Activated naive CD4-positive, alpha-beta T cell treated with anti-CD3 and anti-CD28 coated beads, Interleukin-2, amount 50 U/mL, for 72 hours (primary cell): ENCODE data around the gene MAEL. TPM values are rescaled to one million over a fixed set of nuclear protein-coding genes. Genes with fewer than 3 reads are reported as not detected.
"Not testable (repeated sequence)": the region's sequence is repeated elsewhere in the genome, so short reads cannot be mapped to it uniquely, and the experiment has no call there.

Experiments
- ATAC-seq, 2 donors: fragments of 150-1000 bp; cut with Tn5 transposase; 2 replicates each; pipeline ENCODE4 v1.10.0; 2021; ENCODE audit warnings: mild to moderate bottlenecking in 2 of 2, moderate library complexity in 2 of 2
- DNase-seq, 2 donors: peaks; one replicate each; pipeline ENCODE4 v3.0.0; 2021 to 2022; ENCODE audit warnings: low spot score in 2 of 2
- H3K27ac Mint-ChIP-seq, 2 donors: one replicate each; pipeline ENCODE4 v1.8.0; 2022; ENCODE audit warnings: mild to moderate bottlenecking in 2 of 2, mixed read lengths in 2 of 2
- H3K36me3 Mint-ChIP-seq, 2 donors: one replicate each; pipeline ENCODE4 v1.8.0; 2022; ENCODE audit warnings: mixed read lengths in 2 of 2
- H3K9me3 Mint-ChIP-seq, 2 donors: one replicate each; pipeline ENCODE4 v1.8.0; 2022; ENCODE audit warnings: mixed read lengths in 2 of 2
- total RNA-seq, 2 donors: library from RNA; stranded (reverse); gene quantifications; one replicate each; pipeline ENCODE4 v1.2.3, GENCODE V29; 2022

MAEL gene
- total RNA-seq, 2 donors from 2014 or later: not detected

DNA sequence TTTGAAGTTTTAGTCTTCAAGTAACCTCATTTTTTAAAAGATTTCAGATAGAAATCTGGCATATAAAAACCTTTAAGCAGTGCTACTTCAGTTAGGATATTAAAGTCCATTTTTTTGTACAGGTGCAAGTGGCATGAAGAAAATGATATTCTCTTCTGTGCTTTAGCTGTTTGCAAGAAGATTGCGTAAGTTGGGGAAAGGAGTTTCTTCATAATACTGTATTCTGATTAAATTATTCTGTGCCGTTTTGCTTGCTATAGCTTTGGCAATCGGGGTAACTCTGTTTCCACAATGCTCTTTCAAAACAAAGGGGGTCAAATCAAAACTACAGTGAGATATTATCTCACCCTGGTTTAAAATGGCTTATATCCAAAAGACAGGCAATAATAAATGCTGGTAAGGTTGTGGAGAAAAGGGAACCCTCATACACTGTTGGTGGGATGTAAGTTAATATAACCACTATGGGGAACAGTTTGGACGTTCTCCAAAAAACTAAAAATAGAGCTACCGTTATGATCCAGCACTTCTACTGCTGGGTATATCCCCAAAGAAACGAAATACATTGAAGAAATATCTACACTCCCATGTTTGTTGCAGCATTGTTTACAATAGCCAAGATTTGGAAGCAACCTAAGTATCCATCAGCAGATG is 27.1 kb downstream of the MAEL start:
- DNase-seq: no peak
- Mint-ChIP-seq H3K36me3 (no peaks in the 10 kb centered on the region), H3K9me3 (no peaks in the 10 kb centered on the region), H3K27ac (no peak overlapping the region)
- ATAC-seq: no peak

DNA sequence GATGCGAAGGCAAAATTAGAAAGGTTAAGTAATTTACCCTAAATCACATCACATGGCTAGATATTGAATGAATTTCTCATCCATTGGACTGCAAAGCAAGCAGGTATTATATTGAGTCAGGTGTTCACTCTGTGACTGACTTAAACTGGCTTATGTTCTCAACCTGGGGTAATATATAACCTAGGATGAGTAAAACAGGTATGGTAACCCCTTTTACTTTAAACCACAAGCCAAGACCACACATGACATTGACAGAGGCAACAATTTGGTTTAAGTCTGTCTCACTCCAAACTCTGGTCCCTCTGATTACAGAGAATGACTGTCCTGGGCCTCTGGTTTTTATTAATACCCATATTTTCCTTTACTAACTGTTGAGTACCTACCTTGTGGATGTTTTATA is 33.3 kb downstream of the MAEL start:
- no peaks in the 10 kb centered on the region for H3K36me3 Mint-ChIP-seq
- H3K27ac Mint-ChIP-seq: no peak overlapping the region
- DNase-seq: no peak
- ATAC-seq: peak in 1 of 2 donors; percentile 63
- peaks cover 0 to 3% of the 10 kb centered on the region in 2 donors for H3K9me3 Mint-ChIP-seq

DNA sequence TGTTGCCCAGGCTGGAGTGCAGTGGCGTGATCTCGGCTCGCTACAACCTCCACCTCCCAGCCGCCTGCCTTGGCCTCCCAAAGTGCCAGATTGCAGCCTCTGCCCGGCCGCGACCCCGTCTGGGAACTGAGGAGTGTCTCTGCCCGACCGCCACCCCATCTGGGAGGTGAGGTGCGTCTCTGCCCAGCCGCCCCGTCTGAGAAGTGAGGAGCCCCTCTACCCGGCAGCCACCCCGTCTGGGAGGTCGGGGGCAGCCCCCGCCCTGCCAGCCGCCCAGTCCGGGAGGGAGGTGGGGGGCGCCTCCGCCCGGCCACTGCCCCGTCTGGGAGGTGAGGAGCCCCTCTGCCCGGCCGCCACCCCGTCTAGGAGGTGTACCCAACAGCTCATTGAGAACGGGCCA is 40.5 kb downstream of the MAEL start:
- H3K36me3 Mint-ChIP-seq: not testable (repeated sequence)

DNA sequence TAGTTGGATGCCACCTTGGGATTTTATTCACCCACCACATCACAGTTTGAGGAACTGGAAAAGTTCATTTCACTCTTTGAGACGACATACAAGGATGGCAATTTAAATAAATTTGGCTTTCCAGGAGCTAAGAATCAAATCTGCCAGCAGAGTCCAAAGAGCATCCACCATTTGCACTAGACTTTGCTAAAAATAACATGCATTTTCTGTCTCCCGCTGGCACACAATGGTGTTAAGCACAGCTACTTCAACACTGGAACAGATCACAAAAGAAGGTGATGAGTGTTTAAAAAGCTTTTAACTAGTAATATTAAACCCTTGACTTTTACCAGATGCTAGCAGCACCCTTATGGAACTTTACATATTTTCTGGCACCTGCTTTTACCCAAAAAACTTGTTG is 44.6 kb downstream of the MAEL start:
- H3K36me3 Mint-ChIP-seq: no peaks in the 10 kb centered on the region
- no peaks in the 10 kb centered on the region for H3K9me3 Mint-ChIP-seq
- H3K27ac Mint-ChIP-seq: no peak overlapping the region
- DNase-seq (no peak), ATAC-seq (no peak)

More for the DNA sequence above, 40.5 kb downstream of the MAEL start:
- not testable (repeated sequence) for H3K9me3 Mint-ChIP-seq, ATAC-seq, H3K27ac Mint-ChIP-seq, DNase-seq

DNA sequence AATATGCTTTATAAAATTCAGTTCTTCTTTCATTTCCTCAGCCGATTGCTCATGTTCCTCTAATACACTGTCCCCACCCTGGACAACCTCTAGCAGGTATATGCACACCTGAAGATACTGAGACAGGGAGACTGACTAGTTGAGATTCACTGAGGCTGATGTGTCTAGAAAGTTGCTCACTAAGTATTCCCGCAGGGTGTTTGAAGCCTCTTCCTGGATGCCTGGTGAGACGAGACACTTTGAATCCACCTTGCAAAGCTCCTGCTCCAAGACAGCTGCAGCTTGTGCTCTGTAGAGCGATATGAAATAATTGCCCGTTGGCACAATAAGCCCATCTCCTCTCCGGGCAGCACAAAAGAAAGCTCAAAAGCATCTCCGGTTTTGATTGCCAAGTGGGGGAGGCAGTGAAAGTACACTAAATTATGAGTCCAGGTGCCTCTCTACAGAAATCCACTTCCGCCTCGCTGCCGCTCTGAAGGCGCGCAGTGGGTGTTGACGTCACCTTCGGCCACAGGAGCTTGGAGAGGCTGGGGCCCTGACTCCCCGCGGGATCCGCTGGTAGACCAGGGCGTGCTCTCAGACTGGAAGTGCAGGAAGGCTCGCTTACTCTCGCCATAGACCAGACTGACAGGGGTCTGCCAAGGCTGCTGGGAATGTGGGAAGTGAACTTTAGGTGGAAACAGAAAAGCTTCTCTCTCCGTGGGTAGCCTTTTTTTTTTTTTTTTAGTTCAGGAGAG is 54.8 kb downstream of the MAEL start:
- peak overlapping the region; percentile 73 to 86 for H3K27ac Mint-ChIP-seq
- peak; percentile 99 to 100 for ATAC-seq
- H3K36me3 Mint-ChIP-seq: no peaks in the 10 kb centered on the region
- peak; percentile 72 to 81 for DNase-seq
- H3K9me3 Mint-ChIP-seq: no peaks in the 10 kb centered on the region

DNA sequence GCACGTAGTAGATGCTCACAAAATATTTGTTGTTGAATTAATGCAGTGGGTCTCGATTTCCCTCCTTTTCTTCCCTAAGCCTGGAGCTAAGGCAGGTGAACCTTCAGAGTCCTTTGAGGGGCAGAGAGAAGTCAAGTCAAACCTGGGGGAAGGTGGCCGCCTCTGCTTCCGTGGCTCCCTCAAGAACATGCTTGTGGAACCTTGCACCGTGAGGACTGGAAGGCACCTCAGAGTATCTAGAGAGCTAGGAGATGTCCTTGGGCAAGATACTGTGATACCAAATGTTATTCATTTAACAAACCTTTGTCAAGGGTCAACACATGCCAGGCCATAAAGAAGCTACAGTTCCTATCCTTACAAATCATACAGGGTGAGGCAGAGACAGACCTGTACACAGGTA is 62.8 kb downstream of the MAEL start:
- Mint-ChIP-seq H3K9me3 (no peaks in the 10 kb centered on the region), H3K27ac (no peak overlapping the region), H3K36me3 (no peaks in the 10 kb centered on the region)
- no peak for ATAC-seq
- DNase-seq: no peak

DNA sequence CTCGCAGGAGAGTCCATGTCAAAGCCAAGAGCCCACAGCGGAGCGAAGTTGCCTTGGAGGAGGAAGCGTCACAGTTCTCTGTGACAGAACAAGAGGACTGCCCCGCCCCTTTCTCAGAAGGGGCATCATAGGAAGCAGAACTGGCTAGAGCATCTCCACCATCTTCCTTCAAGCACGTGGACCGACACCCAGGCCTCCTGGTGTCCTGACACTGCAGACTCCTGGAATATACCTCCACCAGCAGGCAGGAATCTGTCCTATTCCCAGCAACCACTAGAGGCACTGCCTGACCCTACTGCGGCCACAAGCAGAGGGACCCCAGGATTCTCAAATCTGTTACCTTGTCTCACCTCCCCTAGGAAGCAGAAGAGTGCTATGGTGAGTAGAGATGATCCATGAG is 63.3 kb downstream of the MAEL start:
- no peaks in the 10 kb centered on the region for H3K9me3 Mint-ChIP-seq
- ATAC-seq (no peak), DNase-seq (no peak)
- H3K36me3 Mint-ChIP-seq: no peaks in the 10 kb centered on the region
- H3K27ac Mint-ChIP-seq: no peak overlapping the region

DNA sequence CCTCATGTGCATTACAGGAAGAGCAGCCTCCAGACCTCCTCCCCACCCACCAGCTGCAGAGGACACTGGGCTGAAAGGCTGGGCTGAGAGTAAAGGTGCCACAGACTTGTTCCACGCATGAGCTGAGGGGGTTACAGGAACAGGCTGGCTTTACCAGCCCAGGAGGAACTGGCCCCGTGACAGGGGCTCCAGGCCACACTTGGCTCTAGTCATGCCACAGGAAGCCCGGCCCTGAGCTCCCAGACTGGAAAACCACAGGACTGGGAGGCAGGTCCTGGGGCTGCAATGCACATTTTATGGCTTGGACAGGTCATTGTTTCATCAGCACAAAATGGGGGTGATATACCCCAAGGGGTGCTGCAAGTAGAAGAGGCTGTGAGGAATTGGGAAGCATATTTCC is 65.5 kb downstream of the MAEL start:
- H3K36me3 Mint-ChIP-seq: no peaks in the 10 kb centered on the region
- no peak overlapping the region for H3K27ac Mint-ChIP-seq
- ATAC-seq: no peak
- DNase-seq: no peak
- no peaks in the 10 kb centered on the region for H3K9me3 Mint-ChIP-seq

DNA sequence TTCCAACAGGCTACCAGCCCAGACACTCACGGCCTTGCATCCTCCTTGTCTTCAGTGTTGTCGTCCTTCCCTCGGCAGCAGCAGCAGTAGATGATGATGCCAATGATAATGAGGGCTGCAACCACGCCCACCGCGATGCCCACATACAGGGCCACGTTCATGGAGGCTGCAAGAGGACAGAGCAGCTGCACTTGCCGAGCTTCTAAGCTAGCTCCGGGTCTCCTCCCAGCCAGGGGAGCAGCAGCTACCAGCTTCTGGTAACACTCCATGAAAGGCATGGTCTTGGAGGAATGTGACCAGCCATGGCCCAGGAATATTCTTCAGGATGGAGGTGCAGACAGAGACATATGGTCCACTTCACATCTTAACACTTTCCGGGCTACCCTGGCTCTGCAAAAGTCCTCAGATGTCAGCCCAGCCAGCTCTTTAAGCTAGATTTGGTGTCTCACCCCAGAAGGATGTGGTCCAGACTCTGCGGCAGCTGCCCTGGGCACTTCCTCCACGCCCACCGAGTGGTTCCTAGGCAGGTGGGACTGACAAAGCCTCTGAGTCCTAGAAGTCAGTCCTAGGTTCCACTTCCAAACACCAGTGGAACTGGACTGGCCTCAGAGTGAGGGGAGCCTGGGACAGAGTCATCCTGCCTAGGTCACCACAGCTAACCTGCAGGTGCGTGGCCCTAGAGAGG is 66.0 kb downstream of the MAEL start:
- H3K36me3 Mint-ChIP-seq: no peaks in the 10 kb centered on the region
- ATAC-seq (no peak), DNase-seq (no peak)
- no peaks in the 10 kb centered on the region for H3K9me3 Mint-ChIP-seq
- H3K27ac Mint-ChIP-seq: no peak overlapping the region

DNA sequence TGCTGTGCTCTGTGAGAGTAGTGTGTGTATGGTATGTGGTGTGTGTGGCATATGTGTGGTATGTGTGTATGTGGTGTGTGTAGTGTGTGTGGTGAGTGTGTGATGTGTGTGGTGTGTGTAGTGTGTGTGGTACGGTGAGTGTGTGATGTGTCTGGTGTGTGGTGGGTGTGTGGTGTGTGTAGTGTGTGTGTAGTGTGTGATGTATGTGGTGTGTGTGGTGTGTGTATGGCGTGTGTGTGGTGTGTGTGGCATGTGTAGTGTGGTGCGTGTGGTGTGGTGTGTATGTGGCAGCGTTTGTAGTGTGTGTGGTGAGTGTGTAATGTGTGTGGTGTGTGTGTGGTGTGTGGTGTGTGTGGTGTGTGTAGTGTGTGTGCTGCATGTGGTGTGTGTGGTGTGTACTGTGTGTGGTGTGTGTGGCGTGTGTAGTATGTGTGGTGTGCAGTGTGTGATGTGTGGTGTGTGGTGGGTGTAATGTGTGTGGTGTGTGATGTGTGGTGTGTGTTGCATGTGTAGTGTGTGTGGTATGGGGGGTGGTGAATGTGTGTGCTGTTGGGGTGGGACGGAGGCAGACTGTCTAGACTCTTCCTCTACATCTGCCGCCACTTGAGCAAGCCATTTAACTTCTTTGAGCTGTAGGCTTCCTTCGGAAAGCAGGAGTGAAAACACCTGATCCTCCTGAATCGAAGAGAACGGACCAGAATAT is 67.6 kb downstream of the MAEL start:
- DNase-seq (no peak), ATAC-seq (peak in 1 of 2 donors; percentile 40)
- Mint-ChIP-seq H3K27ac (no peak overlapping the region), H3K36me3 (no peaks in the 10 kb centered on the region), H3K9me3 (no peaks in the 10 kb centered on the region)

DNA sequence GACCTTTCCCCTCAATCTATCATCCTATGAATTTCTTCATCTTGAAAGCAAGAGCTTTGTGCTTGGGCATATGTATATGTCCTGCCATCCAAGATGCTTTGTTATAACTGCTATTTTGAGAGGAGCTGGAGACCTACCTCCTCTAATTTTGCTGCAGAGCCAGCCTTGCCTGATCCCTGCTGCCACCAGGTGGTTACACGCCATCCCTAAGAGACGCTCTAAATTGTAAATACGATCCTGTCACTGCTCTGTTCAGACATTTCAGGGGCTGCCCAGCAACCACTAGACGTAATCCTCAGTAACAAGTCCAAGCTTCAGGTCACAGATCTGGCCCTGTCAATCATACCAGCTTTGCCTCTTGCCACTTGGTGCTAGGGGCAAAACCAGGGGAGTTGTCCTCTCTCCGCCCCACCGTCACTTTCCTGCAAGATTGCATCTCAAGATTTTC is 68.2 kb downstream of the MAEL start:
- Mint-ChIP-seq H3K27ac (no peak overlapping the region), H3K36me3 (no peaks in the 10 kb centered on the region), H3K9me3 (no peaks in the 10 kb centered on the region)
- peak in 1 of 2 donors; percentile 30 for DNase-seq
- ATAC-seq: peak; percentile 43 to 78

DNA sequence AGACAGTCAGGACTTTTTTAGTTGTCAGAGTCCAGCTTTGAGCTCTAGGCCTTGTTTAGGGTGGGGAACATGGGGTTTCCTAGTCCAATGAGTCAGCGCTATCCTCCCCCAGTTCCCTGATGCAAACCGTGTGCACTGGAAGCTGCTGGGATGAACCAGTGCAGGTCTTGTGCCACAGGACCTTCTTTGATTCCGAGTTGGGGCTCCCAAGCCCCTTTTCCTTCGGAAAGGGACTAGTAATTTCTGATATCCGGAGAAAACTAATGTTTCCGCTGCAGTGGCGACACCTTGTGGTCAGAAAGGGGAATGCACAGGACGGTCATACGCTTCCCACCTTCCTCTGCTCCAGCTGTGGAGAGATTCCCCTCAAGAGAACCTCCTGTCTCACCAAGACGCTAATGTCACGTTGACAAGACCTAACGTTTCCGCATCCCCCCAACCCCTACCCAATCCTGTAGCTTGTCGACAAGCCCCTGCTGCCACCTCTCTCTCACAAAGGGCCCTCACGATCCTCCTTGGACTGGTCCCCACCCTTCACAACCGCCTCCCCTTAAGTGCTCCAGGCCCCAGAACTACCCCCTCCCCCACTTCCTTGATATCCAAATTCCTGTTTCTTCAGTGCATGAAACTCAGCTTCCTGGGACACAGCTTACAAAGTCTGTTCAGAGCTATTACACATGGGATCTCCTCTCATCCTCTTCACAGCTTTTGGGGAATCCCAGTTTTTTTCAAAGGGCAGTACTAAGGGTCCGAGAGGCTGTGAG is 70.1 kb downstream of the MAEL start:
- ATAC-seq (peak; percentile 61 to 71), DNase-seq (peak; percentile 75 to 79)
- Mint-ChIP-seq H3K36me3 (no peaks in the 10 kb centered on the region), H3K9me3 (no peaks in the 10 kb centered on the region), H3K27ac (peak overlapping the region; percentile 44 to 83)

DNA sequence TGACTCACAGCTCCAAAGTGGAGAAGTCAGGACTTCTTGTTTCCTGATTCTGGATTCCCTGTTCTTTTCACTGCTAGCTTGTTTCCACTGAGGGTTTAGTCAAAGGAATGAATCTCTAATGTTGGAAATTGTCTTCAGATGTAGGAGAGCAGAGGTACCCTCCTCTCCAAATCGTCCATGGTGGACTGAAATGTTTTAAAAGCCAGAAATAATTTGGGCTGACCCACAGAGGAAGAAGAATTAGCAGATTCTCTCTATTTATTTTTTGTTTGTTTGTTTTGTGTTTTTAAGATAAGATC is 70.7 kb downstream of the MAEL start:
- no peaks in the 10 kb centered on the region for H3K9me3 Mint-ChIP-seq
- ATAC-seq (no peak), DNase-seq (no peak)
- H3K27ac Mint-ChIP-seq: peak overlapping the region in 1 of 2 donors; percentile 83
- H3K36me3 Mint-ChIP-seq: no peaks in the 10 kb centered on the region

DNA sequence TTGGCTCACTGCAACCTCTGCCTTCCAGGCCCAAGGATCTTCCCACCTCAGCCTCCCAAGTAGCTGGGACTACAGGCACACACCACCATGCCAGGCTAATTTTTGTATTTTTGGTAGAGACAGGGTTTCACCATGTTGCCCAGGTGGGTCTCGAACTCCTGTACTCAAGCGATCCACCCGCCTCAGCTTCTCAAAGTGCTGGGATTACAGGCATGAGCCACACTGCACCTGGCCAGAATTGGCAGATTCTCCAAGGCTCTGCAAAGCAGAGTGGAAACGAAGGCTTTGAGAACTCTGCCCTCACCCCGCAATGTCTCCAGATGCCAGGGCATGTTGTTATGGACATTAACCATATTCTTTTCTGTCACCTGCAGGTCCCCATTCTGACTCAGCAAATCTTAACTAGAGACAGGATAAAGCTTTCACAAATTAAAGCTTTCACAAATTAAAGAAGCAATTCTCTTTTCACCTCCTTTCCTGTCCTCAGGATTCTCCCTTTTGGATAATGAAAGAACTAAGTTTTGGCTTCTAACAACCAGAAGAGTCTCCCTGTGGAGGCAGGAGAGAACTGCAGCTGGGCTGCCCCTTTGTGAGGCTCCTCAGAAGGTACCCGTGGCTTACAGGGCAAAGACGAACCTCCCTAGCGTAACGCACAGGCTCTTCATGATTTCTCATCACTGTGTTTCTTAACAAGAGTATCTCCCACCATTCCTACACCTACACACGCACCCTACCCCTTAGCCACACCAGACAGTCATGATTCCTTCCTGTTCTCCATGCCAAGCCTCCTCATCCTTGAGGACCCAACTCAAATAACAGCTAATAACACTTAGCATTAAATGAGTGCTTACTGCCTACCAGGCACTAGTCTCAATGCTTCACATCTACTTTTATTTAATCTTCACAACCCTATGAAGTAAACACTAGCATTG is 71.3 kb downstream of the MAEL start:
- Mint-ChIP-seq H3K27ac (peak overlapping the region; percentile 7 to 50), H3K36me3 (no peaks in the 10 kb centered on the region), H3K9me3 (no peaks in the 10 kb centered on the region)
- DNase-seq (no peak), ATAC-seq (no peak)

DNA sequence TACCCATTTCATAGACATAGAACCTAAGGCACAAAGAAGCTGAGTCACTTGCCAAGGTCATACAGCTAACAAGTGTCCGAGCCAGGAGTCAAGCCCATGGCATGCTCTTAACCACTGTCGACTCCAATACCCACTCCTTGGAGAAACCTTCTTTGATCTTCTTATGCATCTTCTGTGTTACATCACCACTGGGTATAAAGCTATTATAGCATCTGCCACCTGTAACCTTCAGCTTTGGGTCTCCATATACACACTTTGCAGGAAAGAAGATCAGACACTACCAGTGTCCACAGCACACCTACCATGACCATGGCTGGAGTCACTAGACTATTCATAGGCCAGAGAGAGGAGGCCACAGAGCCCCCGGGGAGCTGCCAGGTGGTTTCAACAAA is 72.0 kb downstream of the MAEL start:
- H3K27ac Mint-ChIP-seq: peak overlapping the region in 1 of 2 donors; percentile 7
- DNase-seq: peak in 1 of 2 donors; percentile 20
- H3K9me3 Mint-ChIP-seq: no peaks in the 10 kb centered on the region
- H3K36me3 Mint-ChIP-seq: no peaks in the 10 kb centered on the region
- ATAC-seq: no peak

DNA sequence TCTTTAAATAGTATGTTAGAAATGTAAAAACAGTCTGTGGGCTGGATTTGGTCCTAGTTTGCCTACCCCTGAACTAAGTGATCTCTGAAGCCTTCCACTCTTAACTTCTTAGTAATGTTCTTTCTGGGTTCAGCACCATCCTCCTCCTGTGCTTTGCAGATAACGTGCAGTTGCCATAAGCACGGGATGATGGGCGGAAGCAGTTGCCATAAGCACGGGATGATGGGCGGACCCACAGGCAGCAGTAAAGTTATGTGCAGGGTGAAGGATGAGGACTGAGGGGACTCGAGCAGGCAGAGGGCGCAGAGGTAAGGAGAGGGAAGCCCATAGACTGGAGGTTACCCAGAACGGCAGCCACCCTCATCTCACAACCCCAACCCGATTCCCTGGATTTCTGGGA is 75.5 kb downstream of the MAEL start:
- DNase-seq: no peak
- no peaks in the 10 kb centered on the region for H3K9me3 Mint-ChIP-seq
- no peak overlapping the region for H3K27ac Mint-ChIP-seq
- no peaks in the 10 kb centered on the region for H3K36me3 Mint-ChIP-seq
- ATAC-seq: no peak
